Cardiac septum (tissue), 1 donor: Measurements from ENCODE around the gene ASRGL1. TPM values are rescaled to one million over a fixed set of nuclear protein-coding genes. Genes with fewer than 3 reads are reported as not detected.

Experiments used
- DNase-seq: peaks from one replicate; pipeline ENCODE4 v3.0.0-alpha.2; 2020; ENCODE audit warnings: low spot score
- intact Hi-C: fragments of 100-400 bp; cut with DNase I; formaldehyde crosslinking; loops from one replicate; pipeline ENCODE4 v1.14.0; 2022
- total RNA-seq: library from RNA; stranded (reverse); fragmentation: NEBNext Ultra II Directional; extraction: Animal tissue kit (Norgen Biotek cat#: 25700); gene quantifications from one replicate; pipeline ENCODE4 v1.2.1, GENCODE V29; 2021
- donor health status: DM: no; HTN: no; CAD: no.

ASRGL1 gene
- total RNA-seq, 1 donor from 2014 or later, result 9.2 TPM

DNA sequence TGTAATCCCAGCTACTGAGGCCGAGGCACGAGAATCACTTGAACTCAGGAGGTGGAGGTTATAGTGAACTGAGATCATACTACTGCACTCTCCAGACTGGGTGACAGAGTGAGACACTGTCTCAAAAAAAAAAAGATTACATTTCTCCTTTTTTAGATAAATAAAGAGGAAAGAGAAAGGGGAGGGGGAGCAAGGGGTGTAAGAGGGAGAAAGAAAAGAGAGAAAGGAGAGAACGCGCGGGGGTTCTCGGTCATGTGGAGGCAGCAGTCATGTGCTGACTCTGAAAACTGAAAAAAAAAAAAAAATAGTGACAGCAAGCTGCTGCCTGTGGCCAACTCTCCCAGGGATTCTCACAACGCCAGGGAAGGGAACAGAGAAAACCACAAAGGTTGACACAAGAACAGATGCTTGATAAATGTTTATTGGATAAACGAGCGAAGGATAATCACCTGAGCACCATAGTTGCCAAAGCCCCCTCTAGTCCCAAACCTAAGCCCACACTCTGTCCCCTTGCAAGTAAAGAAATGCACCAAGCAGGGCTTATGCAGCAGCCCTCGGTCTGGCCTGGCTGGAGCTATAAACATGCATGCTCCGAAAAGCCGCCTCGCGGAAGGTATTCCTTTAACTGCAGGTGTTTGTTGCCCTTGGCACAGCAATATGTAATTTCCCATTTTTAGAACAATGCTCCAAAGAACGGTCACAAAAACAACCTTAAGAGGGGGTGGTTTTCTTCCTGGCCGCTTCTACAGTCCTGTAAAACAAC is 96.1 kb downstream of the ASRGL1 start:
- no peak for DNase-seq
- intact Hi-C loops, result no loop called here

DNA sequence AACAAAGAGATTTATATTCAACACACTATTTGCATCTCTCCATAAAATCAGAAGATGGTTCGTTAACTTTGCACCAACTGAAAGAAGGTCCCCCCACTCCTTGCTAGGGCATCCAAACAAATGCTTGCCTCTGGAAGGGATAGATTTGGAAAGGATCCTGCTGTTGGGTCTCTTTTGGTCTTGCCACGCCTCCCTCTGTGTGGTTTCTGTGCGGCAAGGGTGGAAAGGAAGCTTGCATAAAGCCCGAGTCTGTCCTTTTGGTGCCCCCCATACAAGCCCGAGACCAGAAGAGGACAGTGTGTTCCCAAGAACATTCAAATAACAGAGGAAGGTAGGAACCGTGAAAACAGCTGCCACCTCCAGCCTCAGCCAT is 96.6 kb downstream of the ASRGL1 start:
- DNase-seq, result no peak
- intact Hi-C loops, result no loop called here

DNA sequence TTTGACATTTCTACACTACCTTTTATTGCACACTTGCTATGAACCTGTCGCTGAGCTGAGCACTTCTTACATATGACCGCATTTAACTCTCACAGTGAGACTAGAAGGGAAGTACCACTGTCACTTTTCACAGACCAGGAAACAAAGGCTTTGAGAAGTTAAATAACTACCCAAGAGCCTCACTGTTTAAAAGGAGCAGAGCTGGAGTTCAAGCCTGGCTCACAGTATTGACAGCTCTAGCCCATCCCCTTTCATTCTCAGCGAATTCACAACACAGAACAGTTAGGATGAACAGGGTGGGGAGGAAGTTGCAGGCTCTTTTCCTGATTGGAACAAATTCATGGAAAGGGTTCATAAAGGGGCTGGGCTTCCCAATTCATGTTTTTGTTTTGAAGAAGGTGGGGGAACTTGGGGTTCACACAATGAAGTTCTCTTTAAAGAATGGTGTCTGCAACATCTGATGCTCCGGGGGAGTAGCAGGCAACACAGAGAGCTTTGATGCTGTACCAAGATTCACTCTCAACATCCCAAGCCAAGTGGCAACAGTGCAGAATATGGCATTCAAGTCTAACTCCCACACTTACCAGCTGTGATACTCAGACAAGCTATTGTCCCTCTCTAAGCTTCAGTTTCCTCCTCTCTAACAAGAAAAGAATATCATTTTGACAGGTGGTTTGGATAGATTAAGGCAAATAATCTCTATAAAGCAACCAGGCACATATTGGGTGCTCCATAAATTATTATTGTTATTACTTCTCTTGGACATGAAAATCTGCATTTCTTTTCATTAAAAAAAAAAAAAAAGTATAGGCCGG is 98.8 kb downstream of the ASRGL1 start:
- DNase-seq, result no peak
- intact Hi-C loops, result no loop called here

DNA sequence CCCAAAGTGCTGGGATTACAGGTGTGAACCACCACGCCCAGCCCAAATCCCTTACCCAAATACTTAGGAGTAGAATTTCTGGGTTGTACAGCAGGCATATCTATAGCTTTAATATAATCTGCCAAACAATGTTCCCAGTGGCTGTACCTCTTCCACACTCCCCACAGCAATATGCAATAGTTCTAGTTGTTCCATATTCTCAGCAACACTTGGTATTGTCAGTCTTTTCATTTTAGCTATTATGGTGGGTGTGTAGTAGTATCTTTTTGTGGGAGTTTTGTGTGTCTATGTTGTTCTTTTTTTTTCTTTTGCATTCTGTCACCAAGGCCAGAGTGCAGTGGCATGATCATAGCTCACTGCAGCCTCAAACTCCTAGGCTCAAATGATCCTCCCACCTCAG is 100.4 kb downstream of the ASRGL1 start:
- DNase-seq, result no peak
- intact Hi-C loops, result no loop called here

GRCh38 chr11:62438641-62439040 is 101.4 kb downstream of the ASRGL1 start:
- no peak for DNase-seq

DNA sequence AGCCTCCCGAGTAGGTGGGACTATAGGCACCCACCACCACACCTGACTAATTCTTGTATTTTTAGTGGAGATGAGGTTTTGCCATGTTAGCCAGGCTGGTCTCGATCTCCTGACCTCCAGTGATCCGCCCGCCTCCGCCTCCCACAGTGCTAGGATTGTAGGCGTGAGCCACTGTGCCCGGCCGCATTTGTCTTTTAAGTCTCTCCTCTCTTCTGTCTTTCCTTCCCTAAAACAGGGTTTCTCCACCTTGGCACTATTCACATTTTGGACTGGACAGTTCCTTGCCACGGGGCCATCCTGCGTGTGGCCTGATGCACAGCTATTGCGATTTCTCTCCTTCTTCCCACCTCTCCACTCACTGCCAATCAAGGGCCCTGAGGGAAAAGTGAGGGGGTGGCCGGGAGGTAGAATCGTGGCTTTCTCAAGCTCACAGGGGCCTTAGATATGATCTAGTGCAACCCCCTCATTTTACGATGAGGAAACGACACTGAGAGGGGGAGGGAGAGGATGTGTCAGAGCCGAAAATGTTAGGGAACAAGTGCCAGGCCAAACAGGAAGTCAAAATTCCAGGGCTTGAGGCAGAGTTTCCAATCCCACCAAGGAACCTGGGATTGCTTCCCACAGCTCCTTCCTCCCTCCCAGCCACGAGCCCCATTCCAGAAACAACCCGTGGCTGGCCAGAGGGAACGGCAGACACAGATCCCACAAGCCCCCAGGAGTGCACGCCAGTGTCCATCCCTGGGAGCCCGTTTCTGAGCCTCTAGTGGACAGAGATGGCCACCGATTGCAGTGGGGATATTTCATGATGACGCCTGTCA is 102.7 kb downstream of the ASRGL1 start:
- intact Hi-C loops, result loop anchor here (5.0 kb wide), 2 partner anchors 57 to 102 kb away; no protein-coding TSS in a partner anchor
- no peak for DNase-seq

More at GRCh38 chr11:62438641-62439040, 101.4 kb downstream of the ASRGL1 start:
- intact Hi-C loops, result no loop called here

Other genes with a start within 250 kb of the ASRGL1 start
- 13.5 TPM for gene INCENP, start 213.4 kb upstream of the ASRGL1 start, total RNA-seq
- gene SCGB1D1, start 147.2 kb upstream of the ASRGL1 start, total RNA-seq, result not detected
- gene SCGB2A1, start 128.8 kb upstream of the ASRGL1 start, total RNA-seq, result not detected
- not detected for gene SCGB1D2, start 95.2 kb upstream of the ASRGL1 start, total RNA-seq
- gene SCGB2A2, start 67.3 kb upstream of the ASRGL1 start, total RNA-seq, result not detected
- gene SCGB1D4, start 38.4 kb upstream of the ASRGL1 start, total RNA-seq, result not detected
- gene SCGB1A1, start 81.6 kb downstream of the ASRGL1 start, total RNA-seq, result not detected
- gene AHNAK, start 209.4 kb downstream of the ASRGL1 start, total RNA-seq, result 485 TPM
- gene EEF1G, start 236.4 kb downstream of the ASRGL1 start, total RNA-seq, result 735 TPM